Stimulated activated CD4-positive, alpha-beta T cell treated with anti-CD3 and anti-CD28 coated beads, TNF-alpha, amount 100 ng/mL, for 1 hour (primary cell): ENCODE data around the gene FAM13A.
"Not testable (repeated sequence)": the region's sequence is repeated elsewhere in the genome, so short reads cannot be mapped to it uniquely, and the experiment has no call there.

ENCODE experiments used
- DNase-seq, 3 donors: peaks; one replicate each; pipeline ENCODE4 v3.0.0-alpha.2; 2020; ENCODE audit warnings: low read depth in 3 of 3, low spot score in 1 of 3

Gene FAM13A

DNA sequence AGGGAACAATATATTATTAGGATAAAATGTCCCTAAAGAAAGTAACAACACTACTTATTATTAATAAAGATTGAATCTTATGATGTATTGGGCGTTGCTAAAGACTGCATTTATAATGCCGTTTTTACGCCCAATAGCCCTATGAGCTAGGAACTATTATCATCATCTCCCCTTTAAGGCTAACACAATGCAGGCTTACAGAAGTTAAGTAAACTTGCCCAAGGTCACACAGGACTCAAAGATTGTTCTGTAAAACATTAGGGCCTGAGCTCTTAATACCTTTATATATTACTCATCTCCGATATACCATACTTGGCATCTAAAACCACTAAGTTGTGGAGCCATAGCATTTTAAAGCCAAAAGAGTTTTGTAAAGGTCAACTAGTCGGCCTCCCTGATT, 149.5 kb downstream of the FAM13A start:
- DNase-seq, result no peak

DNA sequence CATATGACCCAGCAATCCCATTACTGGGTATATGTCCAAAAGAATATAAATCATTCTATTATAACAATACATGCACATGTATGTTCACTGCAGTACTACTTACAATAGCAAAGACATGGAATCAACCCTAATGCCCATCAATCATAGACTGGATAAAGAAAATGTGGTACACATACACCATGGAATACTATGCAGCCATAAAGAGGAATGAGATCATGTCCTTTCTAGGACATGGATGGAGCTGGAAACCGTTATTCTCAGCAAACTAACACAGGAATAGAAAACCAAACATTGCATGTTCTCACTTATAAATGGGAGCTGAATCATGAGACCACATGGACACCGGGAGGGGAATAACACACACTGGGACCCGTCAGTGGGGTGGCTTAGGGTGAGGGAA, 152.7 kb downstream of the FAM13A start:
- DNase-seq, result not testable (repeated sequence)

DNA sequence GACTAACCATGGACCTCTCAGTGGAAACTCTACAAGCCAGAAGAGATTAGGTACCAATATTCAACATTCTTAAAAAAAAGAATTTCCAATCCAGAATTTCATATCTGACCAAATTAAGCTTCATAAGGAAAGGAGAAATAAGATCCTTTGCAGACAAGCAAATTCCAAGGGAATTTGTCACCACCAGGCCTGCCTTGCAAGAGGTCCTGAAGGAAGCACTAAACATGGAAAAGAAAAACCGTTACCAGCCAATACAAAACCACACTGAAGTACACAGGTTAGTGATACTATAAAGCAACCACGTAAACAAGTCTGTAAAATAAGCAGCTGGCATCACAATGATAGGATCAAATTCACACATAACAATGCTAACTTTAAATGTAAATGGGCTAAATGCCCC, 156.6 kb downstream of the FAM13A start:
- no peak for DNase-seq

DNA sequence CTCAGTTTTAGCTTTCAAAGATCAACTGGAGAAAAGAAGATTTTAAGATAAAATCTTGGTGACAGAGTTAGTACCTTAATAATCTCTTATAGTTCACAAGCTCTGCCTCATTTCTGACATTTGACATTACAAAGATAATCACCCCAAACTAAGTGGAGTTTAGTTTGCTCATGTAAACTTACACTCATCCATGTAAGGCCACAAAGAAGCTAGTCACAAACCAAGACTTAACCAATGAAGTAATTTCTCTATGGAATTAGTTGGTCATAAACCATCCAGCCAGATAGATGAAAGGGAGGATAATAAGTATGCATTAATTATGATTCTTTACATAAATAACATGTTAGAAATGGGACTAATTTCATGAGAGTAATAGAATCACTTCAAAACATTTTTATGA, 159.2 kb downstream of the FAM13A start:
- DNase-seq, result no peak

- DNase-seq, result no peak
Observed at GRCh38 chr4:88897180-88897579, 159.8 kb downstream of the FAM13A start.

DNA sequence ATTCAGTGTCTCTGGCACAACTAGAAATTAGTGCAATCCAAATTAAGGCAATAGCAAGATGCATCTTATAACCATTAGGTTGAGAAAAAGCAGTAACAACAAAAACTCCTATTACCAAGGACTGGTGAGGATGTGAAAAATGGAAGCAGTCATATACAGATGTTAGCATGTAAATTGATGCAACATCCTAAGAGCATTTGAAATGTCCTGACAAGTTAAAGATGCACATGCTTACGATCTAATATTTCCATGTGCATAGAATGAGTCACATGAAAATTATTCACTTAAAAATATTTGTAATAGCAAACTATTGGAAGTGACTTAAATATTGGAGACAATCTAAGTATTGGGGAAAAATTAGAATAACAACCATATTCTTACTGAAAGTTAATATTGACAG, 163.0 kb downstream of the FAM13A start:
- DNase-seq, result no peak

DNA sequence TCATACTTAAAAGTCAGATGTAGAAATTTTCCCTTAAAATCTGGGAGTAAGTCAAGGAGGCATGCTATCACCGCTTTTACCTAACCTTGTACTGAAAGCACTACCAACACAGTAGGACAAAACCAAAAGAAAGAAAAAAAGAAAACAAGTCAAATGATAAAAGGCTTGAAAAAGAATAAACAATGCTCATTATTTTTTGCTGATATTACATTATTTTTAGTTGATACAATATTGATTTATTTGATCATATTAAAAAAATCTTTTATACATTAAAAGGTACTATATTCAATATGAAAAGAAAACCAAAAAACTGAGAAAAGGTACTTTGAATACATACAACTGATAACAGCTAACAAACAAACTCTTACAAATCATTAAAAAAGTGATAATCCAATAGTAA, 164.3 kb downstream of the FAM13A start:
- no peak for DNase-seq

DNA sequence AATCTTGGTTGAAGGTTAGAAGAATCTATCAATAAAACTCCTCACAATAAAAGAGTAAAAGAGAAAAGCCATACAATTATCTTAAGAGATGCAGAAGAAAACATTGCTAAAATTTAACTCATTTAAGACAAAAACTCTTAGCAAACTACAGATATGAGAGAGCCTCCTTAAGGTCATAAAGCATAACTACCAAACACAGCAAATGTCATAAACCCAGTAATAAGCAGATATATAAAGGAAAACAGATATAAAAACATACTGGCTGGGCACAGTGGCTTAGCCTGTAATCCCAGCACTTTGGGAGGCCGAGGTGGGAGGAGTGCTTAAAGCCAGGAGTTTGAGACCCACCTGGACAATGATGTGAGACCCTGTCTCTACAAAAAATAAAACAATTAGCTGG, 165.3 kb downstream of the FAM13A start:
- no peak for DNase-seq

- not testable (repeated sequence) for DNase-seq
Observed at GRCh38 chr4:88887409-88887808, 169.6 kb downstream of the FAM13A start.

GRCh38 chr4:88881227-88881569, 175.8 kb downstream of the FAM13A start:
- no peak for DNase-seq

DNA sequence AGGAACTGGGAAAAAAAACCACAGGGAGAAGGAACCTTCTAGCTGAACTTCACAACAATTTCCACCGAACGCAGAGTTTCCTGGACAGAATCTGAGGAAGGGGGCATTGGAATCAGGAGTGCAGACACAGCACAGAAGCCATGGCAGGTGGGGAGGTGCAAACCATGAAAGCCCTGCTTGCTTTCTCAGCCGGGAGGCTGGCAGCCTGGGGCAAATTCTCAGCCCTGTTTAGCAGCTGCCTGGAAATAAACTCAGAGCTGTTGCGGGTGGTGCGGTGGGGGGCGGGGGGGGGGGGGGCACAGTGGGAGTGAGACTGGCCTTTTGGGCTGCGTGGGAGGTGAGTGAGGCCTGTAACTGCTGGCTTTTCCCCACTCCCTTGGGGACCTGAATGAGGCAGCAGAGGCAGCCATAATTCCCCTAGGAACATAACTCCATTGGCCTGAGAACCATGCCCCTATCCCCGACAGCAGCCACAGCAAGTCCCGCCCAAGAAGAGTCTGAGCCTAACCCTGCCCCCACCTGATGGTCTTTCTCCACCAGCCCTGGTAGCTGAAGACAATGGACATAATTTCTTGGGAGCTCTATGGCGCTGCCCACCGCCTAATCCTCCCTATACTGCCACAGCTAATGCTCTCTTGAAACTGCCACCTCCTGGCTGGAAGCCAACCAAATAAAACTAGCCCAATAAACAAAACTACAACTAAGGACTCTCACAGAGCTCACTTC, 176.3 kb downstream of the FAM13A start:
- no peak for DNase-seq

DNA sequence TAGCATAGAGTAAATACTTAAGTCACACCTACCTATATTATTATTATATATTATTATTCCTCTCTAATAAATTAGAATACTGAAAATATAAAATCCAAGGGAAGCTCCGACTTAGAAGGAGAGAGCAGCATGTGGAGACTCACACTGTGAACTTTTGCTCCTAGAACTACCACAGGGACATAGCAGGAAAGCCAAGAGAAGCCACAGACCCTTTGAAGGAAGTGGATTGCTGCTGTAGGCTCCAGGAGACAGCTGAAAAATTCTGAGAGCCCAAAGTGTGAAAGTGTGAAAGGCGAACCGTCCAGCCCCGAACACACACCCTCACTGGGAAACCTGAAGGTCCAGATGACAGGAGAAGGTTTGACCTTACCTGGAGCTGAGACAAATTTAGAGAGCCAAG, 177.0 kb downstream of the FAM13A start:
- no peak for DNase-seq

- no peak for DNase-seq
Observed at GRCh38 chr4:88878642-88879041, 178.3 kb downstream of the FAM13A start.

DNA sequence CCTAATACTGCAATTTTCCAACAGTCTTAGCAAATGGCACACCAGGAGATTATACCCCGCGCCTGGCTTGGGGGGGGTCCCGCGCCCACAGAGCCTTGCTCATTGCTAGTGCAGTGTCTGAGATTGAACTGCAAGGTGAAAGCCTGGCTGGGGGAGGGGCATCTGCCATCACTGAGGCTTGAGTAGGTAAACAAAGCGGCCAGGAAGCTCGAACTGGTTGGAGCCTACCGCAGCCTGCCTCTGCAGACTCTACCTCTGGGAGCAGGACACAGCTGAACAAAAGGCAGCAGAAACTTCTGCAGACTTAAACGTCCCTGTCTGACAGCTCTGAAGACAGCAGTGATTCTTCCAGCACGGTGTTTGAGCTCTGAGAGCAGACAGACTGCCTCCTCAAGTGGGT, 186.6 kb downstream of the FAM13A start:
- no peak for DNase-seq

DNA sequence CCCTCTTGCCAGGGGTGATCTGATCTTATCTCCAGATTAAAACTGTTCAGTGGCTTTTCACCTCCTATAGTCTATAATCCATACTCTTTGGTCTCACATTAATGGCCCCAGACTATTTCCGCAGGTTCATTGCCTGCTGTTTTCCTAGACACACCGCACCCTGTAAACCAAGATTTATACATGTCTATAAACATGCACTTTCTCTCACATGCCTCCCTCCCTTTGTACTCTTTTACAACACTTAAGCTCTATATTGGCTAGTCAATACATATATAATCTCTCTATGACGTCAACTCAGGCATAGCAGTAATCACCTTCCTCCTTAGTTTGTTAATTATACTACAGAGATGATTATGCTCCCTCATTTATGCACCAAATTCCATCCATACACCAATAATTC, 188.5 kb downstream of the FAM13A start:
- DNase-seq, result no peak

- DNase-seq, result no peak
Observed at GRCh38 chr4:88866862-88867550, 190.0 kb downstream of the FAM13A start.

DNA sequence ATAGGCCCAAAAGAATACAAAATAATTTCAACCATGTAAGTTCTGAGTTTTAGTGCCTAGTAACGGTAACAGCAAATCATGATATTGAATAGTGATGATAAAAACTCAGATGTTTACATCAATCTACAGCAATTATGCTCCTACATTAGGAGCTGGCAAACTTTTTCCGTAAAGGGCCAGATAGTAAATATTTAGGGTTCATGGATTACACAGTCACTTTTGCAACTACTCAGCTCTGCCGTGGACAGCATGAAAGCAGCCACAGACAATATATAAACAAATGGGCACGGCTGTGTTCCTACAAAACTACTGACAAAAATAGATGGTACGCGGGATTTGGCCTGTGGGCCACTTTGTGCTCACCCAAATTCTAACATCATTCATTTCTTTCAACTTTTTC, 191.5 kb downstream of the FAM13A start:
- no peak for DNase-seq

- DNase-seq, result no peak
Observed at GRCh38 chr4:88865046-88865445, 191.9 kb downstream of the FAM13A start.

- DNase-seq, result no peak
Observed at GRCh38 chr4:88860586-88860985, 196.4 kb downstream of the FAM13A start.

GRCh38 chr4:88859191-88859812, 197.7 kb downstream of the FAM13A start:
- DNase-seq, result no peak

DNA sequence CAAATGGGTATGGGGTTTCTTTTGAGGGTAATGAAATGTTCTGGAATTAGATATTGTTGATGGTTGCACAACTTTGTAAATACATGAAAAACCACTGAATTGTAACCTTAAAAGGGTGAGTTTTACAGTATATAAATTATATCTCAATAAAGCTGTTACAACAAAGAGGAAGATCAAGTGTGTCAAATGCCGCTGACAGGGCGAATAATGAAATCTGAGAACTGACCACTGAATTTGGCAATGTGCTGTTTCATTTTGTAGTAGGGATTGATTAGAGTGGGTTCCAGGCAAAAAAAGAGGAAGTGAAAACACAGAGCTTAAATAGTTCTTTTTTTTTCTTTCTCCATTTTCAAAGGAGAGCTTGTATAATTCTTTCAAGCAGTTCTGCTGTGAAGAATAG, 198.2 kb downstream of the FAM13A start:
- no peak for DNase-seq

GRCh38 chr4:88857588-88857987, 199.4 kb downstream of the FAM13A start:
- DNase-seq, result no peak

DNA sequence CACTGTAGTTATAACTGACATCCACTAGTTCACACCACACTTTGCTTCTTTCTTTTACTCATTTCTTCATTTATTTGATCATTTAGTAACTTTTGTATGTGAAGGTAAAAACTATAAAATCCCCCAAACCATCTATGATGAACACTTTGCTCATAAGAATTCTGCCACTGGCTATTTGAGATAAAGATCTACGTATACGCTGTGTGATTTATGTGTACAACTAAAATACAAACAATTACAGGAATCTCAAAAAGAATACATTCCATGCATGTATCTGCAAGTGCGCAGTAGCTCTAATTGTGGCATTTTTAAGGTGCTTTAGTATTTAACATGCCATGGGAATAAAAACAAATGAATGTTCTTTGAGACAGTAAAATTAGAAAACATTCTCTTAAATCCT, 202.5 kb downstream of the FAM13A start:
- no peak for DNase-seq
